ENCODE measurements around the gene MZF1.

- peak; percentile 57 to 90 (median 75) for TF ChIP-seq CTCF (IDR thresholded peaks at IDR 0.05)
- peak; percentile 25 to 67 for TF ChIP-seq POLR2A (IDR thresholded peaks at IDR 0.05)
Observed at GRCh38 chr19:58519355-58520256, 53.5 kb downstream of the MZF1 start, which contains the start of gene ZBTB45.
